HG03565 (cell line): ENCODE results near the gene REC114.

Source experiments
- ATAC-seq: cut with Tn5 transposase; IDR thresholded peaks from one replicate; pipeline ENCODE4 v1.9.1; 2021; ENCODE audit warnings: mild to moderate bottlenecking, moderate library complexity; ENCODE audit not compliant: unreplicated experiment

Gene REC114

DNA sequence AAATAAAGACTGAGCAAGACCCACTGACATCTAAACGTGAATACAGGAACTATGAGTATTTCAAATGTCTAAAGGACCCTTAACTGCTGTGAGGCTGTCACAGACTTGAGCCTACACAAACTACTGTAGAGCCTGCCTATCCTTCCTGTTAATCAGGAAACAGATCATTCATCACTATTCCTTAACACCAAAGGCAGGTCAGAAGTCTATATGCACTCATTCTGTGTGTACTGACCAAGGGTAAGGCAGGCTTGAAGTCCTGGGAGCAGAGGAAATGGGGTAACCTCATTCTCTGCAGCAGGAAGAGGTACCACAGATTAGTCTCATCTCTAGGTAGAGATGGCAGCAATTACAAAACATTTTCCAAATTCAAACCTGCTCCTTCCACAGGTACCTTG lies 159.5 kb downstream of the REC114 start:
- no peak for ATAC-seq

DNA sequence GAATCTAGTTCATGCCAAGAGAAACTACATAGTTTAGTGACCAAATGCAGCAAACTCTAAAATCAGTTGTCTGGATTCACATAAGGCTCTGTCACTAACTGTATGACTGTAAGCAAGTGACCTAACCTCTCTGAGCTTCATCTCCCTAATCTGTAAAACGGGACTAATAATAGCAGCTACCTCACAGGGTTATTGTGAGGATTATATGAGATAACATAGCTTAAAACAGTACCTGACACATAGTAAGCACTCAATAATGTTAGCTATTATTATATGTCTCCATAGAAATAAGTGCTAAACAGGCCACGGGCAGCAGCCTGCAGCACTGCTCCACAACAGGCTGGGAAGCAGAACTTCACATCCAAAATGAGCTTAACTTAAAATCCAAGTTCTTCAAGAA lies 160.0 kb downstream of the REC114 start:
- no peak for ATAC-seq

DNA sequence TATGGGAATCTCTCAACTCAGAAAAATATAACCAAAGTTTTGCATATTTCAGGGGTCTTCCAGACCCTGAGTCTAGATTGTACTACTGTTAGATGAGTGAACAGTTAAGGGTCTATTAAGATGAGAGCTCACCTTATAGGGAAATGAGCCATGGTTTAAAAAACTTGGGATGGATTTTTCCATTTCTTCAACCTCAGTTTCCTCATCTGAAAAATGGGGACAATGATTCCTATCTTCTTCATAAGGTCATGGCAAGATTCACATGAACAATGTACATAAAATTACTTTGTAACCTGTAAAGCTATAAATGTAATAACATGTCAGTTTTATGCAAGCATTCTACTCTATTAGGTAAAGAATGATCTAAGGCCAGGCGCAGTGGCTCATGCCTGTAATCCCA lies 161.5 kb downstream of the REC114 start:
- no peak for ATAC-seq

DNA sequence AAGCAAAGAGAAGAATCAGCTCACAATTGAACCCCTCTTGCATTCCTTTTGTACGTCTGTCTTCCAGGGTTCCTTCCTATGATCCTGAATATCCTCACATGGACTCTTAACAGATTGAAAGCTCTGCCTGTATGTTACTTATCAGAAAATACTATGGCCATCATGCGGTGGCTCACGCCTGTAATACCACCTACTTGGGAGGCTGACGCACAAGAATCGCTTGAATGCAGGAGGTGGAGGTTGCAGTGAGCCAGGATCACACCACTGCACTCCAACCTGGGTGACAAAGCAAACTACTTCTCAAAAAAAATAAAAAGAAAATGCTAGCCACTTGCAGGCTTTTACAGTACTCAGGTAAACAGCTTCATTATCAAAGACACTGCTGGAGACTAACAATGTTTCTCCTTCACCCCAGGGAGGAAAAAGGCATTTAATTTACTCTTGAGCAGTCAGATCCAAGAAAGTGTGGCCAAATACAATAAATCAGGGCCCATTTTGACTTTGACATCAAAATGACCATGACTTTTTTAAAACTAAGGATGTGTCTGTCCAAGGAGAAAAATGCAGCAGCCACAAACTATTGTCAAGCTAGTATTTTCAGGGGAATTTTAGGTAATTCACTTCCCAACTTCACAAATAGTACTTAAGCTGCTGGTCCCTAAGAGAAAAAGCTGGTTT lies 162.9 kb downstream of the REC114 start:
- no peak for ATAC-seq

DNA sequence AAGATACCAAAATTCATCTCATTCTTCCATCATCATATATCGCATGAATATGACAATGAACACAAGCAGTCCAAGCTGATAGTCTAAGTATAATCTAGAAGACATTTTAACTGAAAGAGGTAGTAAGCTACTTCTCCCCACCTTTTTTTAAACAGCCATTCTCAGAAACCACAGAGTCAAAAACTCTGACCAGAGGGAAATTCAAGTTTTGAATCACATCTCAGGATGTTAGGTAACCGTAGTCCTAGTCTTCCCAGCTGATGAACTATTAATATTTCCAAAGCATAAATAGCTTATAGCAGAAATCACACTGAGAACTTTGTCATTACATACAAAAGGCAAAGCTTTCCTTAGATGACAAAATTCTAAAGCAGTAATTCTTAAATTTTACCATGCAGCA lies 164.4 kb downstream of the REC114 start:
- no peak for ATAC-seq

DNA sequence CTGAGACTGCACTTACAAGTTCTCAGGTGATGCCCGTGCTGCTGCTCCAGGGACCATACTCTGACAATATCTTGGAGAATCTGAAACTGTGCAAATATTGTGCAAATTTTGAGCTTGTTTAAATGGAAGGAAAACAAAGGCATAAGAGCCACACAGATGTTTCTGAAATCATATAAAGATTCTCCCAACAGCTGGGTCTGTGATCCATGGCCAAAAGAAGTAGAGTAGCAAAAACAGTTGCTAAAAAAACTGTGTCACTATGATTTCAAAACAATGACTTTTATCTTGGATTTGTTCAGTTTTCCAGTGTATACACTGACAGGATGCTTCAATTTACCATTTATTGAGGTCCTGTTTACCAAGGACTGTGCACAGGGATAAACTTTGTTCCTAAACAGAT lies 164.9 kb downstream of the REC114 start:
- ATAC-seq: no peak

DNA sequence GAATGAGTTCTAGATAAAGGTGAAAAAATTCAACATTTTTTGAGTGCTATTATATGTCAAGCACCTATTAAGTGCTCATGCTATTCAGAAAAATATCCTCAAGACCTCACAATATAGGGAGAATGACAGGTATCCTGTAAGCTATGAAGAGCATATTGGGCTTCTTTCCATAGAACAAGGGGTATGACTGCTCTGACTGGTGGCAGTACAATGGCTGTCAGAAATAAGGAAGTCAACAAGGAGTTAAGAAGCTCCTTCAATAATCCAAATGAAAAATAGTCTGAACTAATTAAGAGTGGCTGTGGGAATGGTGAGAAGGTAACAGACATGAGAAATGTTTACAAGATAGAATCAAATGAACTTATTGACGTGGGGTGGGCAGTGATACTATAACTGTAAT lies 165.5 kb downstream of the REC114 start:
- ATAC-seq: no peak

DNA sequence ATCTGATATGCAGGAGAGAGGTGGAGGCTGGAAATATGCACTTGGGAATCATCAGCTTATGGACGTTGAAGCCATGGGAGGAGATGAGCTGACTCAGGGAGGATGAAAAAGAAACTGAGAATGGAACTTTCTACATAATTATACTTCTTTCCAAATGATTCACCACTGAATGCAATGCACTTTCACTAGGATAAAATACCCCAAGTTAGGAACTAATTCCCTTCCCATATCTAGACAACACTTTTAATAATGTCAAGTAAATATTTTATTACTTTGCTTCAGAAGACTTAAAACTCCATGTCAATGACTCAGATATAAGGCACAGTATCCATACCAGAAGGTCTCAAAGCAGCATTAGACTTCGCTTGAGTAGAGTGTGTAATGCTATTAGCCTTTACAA lies 166.0 kb downstream of the REC114 start:
- no peak for ATAC-seq
